ENCODE measurements around the gene PRAME.

Gene PRAME

GRCh38 chr22:22547226-22547625, 11.8 kb downstream of the PRAME start:
- no peak overlapping the region for H2AFZ ChIP-seq (ENCODE audit: low read length)
- H3K9me2 ChIP-seq (replicated peaks; ENCODE audit: low read depth, low read length) = no peaks in the 10 kb centered on the region
- no peaks in the 10 kb centered on the region for H3K4me1 ChIP-seq (ENCODE audit: insufficient read depth, low read length, poor library complexity, severe bottlenecking)
- H3K79me2 ChIP-seq (ENCODE audit: insufficient read depth, low read length) = no peaks in the 10 kb centered on the region
- no peaks in the 10 kb centered on the region for H3K9me3 ChIP-seq (ENCODE audit: insufficient read depth, low read depth, low read length)
- H3K4me3 ChIP-seq (ENCODE audit: low read length, poor library complexity, severe bottlenecking) = no peak overlapping the region
- no peak overlapping the region for H3K9ac ChIP-seq (ENCODE audit: low read depth, low read length, poor library complexity, severe bottlenecking)
- no peaks in the 10 kb centered on the region for H3K27me3 ChIP-seq (ENCODE audit: insufficient read depth, low read length, poor library complexity, severe bottlenecking)
- H4K20me1 ChIP-seq (ENCODE audit: insufficient read depth, low read length, poor library complexity, severe bottlenecking) = no peaks in the 10 kb centered on the region
- H3F3A ChIP-seq (ENCODE audit: low read depth) = no peaks in the 10 kb centered on the region
- H3K36me3 ChIP-seq (ENCODE audit: insufficient read depth, low read length) = no peaks in the 10 kb centered on the region
- no peak overlapping the region for H3K4me2 ChIP-seq (ENCODE audit: low read depth, low read length, poor library complexity, severe bottlenecking)
- TF ChIP-seq EZH2phosphoT487 (IDR thresholded peaks at IDR 0.05; ENCODE audit: borderline replicate concordance) = no peak
- no peak for TF ChIP-seq CTCF (conservative IDR thresholded peaks at IDR 0.05; ENCODE audit: low read length)

- no peak for TF ChIP-seq CTCF (conservative IDR thresholded peaks at IDR 0.05; ENCODE audit: low read length)
- no peak for TF ChIP-seq EZH2phosphoT487 (IDR thresholded peaks at IDR 0.05; ENCODE audit: borderline replicate concordance)
- H3K9me2 ChIP-seq (replicated peaks; ENCODE audit: low read depth, low read length) = no peaks in the 10 kb centered on the region
- no peaks in the 10 kb centered on the region for H3K36me3 ChIP-seq (ENCODE audit: insufficient read depth, low read length)
- no peaks in the 10 kb centered on the region for H4K20me1 ChIP-seq (ENCODE audit: insufficient read depth, low read length, poor library complexity, severe bottlenecking)
- H3K4me3 ChIP-seq (ENCODE audit: low read length, poor library complexity, severe bottlenecking) = no peak overlapping the region
- H3K4me1 ChIP-seq (ENCODE audit: insufficient read depth, low read length, poor library complexity, severe bottlenecking) = no peaks in the 10 kb centered on the region
- H3K9ac ChIP-seq (ENCODE audit: low read depth, low read length, poor library complexity, severe bottlenecking) = no peak overlapping the region
- no peaks in the 10 kb centered on the region for H3K79me2 ChIP-seq (ENCODE audit: insufficient read depth, low read length)
- H3K4me2 ChIP-seq (ENCODE audit: low read depth, low read length, poor library complexity, severe bottlenecking) = no peak overlapping the region
- H3K27me3 ChIP-seq (ENCODE audit: insufficient read depth, low read length, poor library complexity, severe bottlenecking) = no peaks in the 10 kb centered on the region
- H3K9me3 ChIP-seq (ENCODE audit: insufficient read depth, low read depth, low read length) = no peaks in the 10 kb centered on the region
- no peak overlapping the region for H2AFZ ChIP-seq (ENCODE audit: low read length)
- no peaks in the 10 kb centered on the region for H3F3A ChIP-seq (ENCODE audit: low read depth)
Observed at GRCh38 chr22:22546490-22546889, 12.6 kb downstream of the PRAME start.

- H4K20me1 ChIP-seq (ENCODE audit: insufficient read depth, low read length, poor library complexity, severe bottlenecking) = no peaks in the 10 kb centered on the region
- no peaks in the 10 kb centered on the region for H3K79me2 ChIP-seq (ENCODE audit: insufficient read depth, low read length)
- H3K27me3 ChIP-seq (ENCODE audit: insufficient read depth, low read length, poor library complexity, severe bottlenecking) = no peaks in the 10 kb centered on the region
- H3K36me3 ChIP-seq (ENCODE audit: insufficient read depth, low read length) = no peaks in the 10 kb centered on the region
- TF ChIP-seq CTCF (conservative IDR thresholded peaks at IDR 0.05; ENCODE audit: low read length) (no peak), EZH2phosphoT487 (IDR thresholded peaks at IDR 0.05; ENCODE audit: borderline replicate concordance) (no peak)
- H3F3A ChIP-seq (ENCODE audit: low read depth) = no peaks in the 10 kb centered on the region
- no peaks in the 10 kb centered on the region for H3K4me1 ChIP-seq (ENCODE audit: insufficient read depth, low read length, poor library complexity, severe bottlenecking)
- no peak overlapping the region for H3K9ac ChIP-seq (ENCODE audit: low read depth, low read length, poor library complexity, severe bottlenecking)
- H3K9me2 ChIP-seq (replicated peaks; ENCODE audit: low read depth, low read length) = no peaks in the 10 kb centered on the region
- H3K4me3 ChIP-seq (ENCODE audit: low read length, poor library complexity, severe bottlenecking) = no peak overlapping the region
- no peaks in the 10 kb centered on the region for H3K9me3 ChIP-seq (ENCODE audit: insufficient read depth, low read depth, low read length)
- no peak overlapping the region for H3K4me2 ChIP-seq (ENCODE audit: low read depth, low read length, poor library complexity, severe bottlenecking)
- H2AFZ ChIP-seq (ENCODE audit: low read length) = no peak overlapping the region
Observed at GRCh38 chr22:22545084-22545483, 14.0 kb downstream of the PRAME start.
